PC-3 (cell line): ENCODE measurements around the gene UBALD2. TPM values are rescaled to one million over a fixed set of nuclear protein-coding genes. Genes with fewer than 3 reads are reported as not detected.
"Not testable (repeated sequence)": the region's sequence is repeated elsewhere in the genome, so short reads cannot be mapped to it uniquely, and the experiment has no call there.

Source experiments
- ATAC-seq: fragments of 200-7000 bp; cut with Tn5 transposase; 2 replicates; pipeline ENCODE4 v1.9.1; 2020; ENCODE audit warnings: mild to moderate bottlenecking, moderate library complexity
- BruUV-seq: library from RNA; stranded (reverse); fragments of 400-500 nt; replicated peaks from 2 replicates; lab custom pipeline; 2021; lab: Mats Ljungman, UMichigan
- CTCF ChIA-PET: fragments of 300-600 bp; sonication (Branson Sonifier 250); formaldehyde crosslinking; loops from one replicate; lab custom pipeline; 2022; ENCODE audit warnings: antibody characterized with exemption; lab: Charles Lee
- POLR2A ChIA-PET: fragments of 300-600 bp; sonication (Branson Sonifier 250); formaldehyde crosslinking; loops from one replicate; lab custom pipeline; 2022; ENCODE audit warnings: antibody characterized with exemption; ENCODE audit not compliant: unreplicated experiment; lab: Charles Lee
- DNase-seq: peaks from one replicate; pipeline ENCODE4 v3.0.0-alpha.2; 2015
- H2AFZ ChIP-seq: fragments of 300-600 bp; sonication (generic); 2 replicates; pipeline ENCODE4 v1.6.0; 2016; ENCODE audit warnings: antibody characterized with exemption, low read length
- H3F3A ChIP-seq: fragments of 300-600 bp; sonication (generic); one replicate; pipeline ENCODE4 v1.6.0; 2017; ENCODE audit warnings: antibody characterized with exemption, low read length, control low read depth, mild to moderate bottlenecking; ENCODE audit not compliant: unreplicated experiment
- H3K27ac ChIP-seq: fragments of 300-600 bp; sonication (generic); 2 replicates; pipeline ENCODE4 v1.5.1; 2016; ENCODE audit warnings: mild to moderate bottlenecking, low read length
- H3K27me3 ChIP-seq: fragments of 300-600 bp; sonication (generic); 2 replicates; pipeline ENCODE4 v1.6.1; 2016; ENCODE audit warnings: low read length, mixed read lengths
- H3K36me3 ChIP-seq: fragments of 300-600 bp; sonication (generic); 2 replicates; pipeline ENCODE4 v1.6.1; 2016; ENCODE audit warnings: low read depth, mixed run types, low read length, mixed read lengths
- H3K4me1 ChIP-seq: fragments of 300-600 bp; sonication (generic); 2 replicates; pipeline ENCODE4 v1.5.1; 2016; ENCODE audit warnings: low read length; ENCODE audit not compliant: insufficient read depth
- H3K4me2 ChIP-seq: fragments of 300-600 bp; sonication (generic); 2 replicates; pipeline ENCODE4 v1.6.0; 2016; ENCODE audit warnings: low read length
- H3K4me3 ChIP-seq: fragments of 300-600 bp; sonication (generic); 2 replicates; pipeline ENCODE4 v1.5.1; 2016; ENCODE audit warnings: mild to moderate bottlenecking, low read length, mixed read lengths
- H3K79me2 ChIP-seq: fragments of 300-600 bp; sonication (generic); 2 replicates; pipeline ENCODE4 v1.6.1; 2017; ENCODE audit warnings: low read length, mixed read lengths
- H3K9ac ChIP-seq: fragments of 300-600 bp; sonication (generic); 2 replicates; pipeline ENCODE4 v1.6.0; 2016; ENCODE audit warnings: mild to moderate bottlenecking, low read length
- H3K9me2 ChIP-seq: fragments of 300-600 bp; sonication (generic); replicated peaks from 2 replicates; pipeline ENCODE4 v1.6.1; 2016; ENCODE audit warnings: mixed run types, low read length, mixed read lengths
- H3K9me3 ChIP-seq: fragments of 300-600 bp; sonication (generic); 2 replicates; pipeline ENCODE4 v1.6.1; 2016; ENCODE audit warnings: low read length, mixed read lengths
- H4K20me1 ChIP-seq: fragments of 300-600 bp; sonication (generic); 2 replicates; pipeline ENCODE4 v1.6.1; 2016; ENCODE audit warnings: low read length, mixed read lengths
- EZH2 ChIP-seq: fragments of 300-600 bp; sonication (generic); IDR thresholded peaks from one replicate; pipeline ENCODE4 v1.6.1; 2017; ENCODE audit warnings: antibody characterized with exemption, mild to moderate bottlenecking, low read length; ENCODE audit not compliant: unreplicated experiment
- EZH2phosphoT487 ChIP-seq: fragments of 300-600 bp; sonication (generic); IDR thresholded peaks from 2 replicates; pipeline ENCODE4 v1.6.1; 2018; ENCODE audit warnings: mild to moderate bottlenecking, antibody characterized with exemption, low read length, borderline replicate concordance
- intact Hi-C: fragments of 100-400 bp; cut with micrococcal nuclease; formaldehyde crosslinking; loops from 2 replicates; pipeline ENCODE4 v1.9.0; 2023
- total RNA-seq: library from RNA; depleted of rRNA; stranded (reverse); fragments of >200 nt; gene quantifications from 2 replicates; pipeline ENCODE4 v1.2.3, GENCODE V29; 2014
- TF ChIP-seq, protein P1 (sequence below): fragments of 300-600 bp; sonication (generic); conservative IDR thresholded peaks from 2 replicates; pipeline ENCODE4 v1.5.1; 2017; ENCODE audit warnings: antibody characterized with exemption, low read depth, mild to moderate bottlenecking, low read length

The UBALD2 gene
- total RNA-seq, 1 experiment from 2014 or later, result 59.5 TPM

DNA sequence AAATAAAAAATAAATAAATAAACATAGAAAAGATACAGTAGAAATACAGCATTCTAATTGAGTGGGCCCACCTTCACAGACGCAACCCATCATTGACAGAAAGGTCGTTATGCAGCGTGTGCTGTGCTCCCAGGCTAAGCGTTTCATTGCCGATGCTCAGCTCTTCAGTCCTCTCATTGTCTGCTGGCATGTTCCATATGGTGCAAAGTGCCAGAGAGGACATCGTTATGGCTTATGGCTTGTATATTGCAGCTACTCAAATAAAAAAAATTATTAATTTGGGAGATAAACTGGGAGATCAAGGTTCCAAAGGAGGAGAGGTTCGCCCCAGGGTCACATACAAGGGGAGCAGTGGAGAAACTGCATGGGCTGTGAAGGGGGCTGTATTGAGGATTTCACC, 11.3 kb upstream of the UBALD2 start:
- H3K27me3 ChIP-seq, result no peaks in the 10 kb centered on the region
- BruUV-seq, result no TSS peak
- CTCF ChIA-PET, result no interaction called here
- no peak for DNase-seq
- H3K4me3 ChIP-seq, result no peak overlapping the region
- no peak for ATAC-seq
- intact Hi-C loops, result no loop called here
- no peaks in the 10 kb centered on the region for H3K9me2 ChIP-seq
- no peaks in the 10 kb centered on the region for H3K79me2 ChIP-seq
- peaks cover 10% of the 10 kb centered on the region for H3F3A ChIP-seq
- no peaks in the 10 kb centered on the region for H3K36me3 ChIP-seq
- peaks cover 28% of the 10 kb centered on the region for H3K4me1 ChIP-seq
- H3K9me3 ChIP-seq, result no peaks in the 10 kb centered on the region
- POLR2A ChIA-PET, result interaction anchor here (0.6 to 0.7 kb wide), 2 partner anchors 9 to 11 kb away, joined by 3 to 4 read pairs; no protein-coding TSS in a partner anchor
- no peak overlapping the region for H3K9ac ChIP-seq
- TF ChIP-seq, protein P1, sequence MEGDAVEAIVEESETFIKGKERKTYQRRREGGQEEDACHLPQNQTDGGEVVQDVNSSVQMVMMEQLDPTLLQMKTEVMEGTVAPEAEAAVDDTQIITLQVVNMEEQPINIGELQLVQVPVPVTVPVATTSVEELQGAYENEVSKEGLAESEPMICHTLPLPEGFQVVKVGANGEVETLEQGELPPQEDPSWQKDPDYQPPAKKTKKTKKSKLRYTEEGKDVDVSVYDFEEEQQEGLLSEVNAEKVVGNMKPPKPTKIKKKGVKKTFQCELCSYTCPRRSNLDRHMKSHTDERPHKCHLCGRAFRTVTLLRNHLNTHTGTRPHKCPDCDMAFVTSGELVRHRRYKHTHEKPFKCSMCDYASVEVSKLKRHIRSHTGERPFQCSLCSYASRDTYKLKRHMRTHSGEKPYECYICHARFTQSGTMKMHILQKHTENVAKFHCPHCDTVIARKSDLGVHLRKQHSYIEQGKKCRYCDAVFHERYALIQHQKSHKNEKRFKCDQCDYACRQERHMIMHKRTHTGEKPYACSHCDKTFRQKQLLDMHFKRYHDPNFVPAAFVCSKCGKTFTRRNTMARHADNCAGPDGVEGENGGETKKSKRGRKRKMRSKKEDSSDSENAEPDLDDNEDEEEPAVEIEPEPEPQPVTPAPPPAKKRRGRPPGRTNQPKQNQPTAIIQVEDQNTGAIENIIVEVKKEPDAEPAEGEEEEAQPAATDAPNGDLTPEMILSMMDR, result no peak
- no peak for TF ChIP-seq EZH2
- no peak for TF ChIP-seq EZH2phosphoT487
- H2AFZ ChIP-seq, result no peak overlapping the region
- no peak overlapping the region for H3K27ac ChIP-seq
- H4K20me1 ChIP-seq, result no peaks in the 10 kb centered on the region
- no peak overlapping the region for H3K4me2 ChIP-seq

GRCh38 chr17:76254275-76254674, 10.9 kb upstream of the UBALD2 start:
- TF ChIP-seq EZH2 (no peak), EZH2phosphoT487 (no peak)
- TF ChIP-seq, protein P1, result no peak
- no peak overlapping the region for H3K4me2 ChIP-seq
- POLR2A ChIA-PET, result interaction anchor here (0.6 kb wide), 2 partner anchors 10 to 11 kb away, joined by 4 read pairs; no protein-coding TSS in a partner anchor

GRCh38 chr17:76255801-76256429, 9.2 kb upstream of the UBALD2 start:
- no peak for DNase-seq
- no peaks in the 10 kb centered on the region for H4K20me1 ChIP-seq
- no peak for ATAC-seq
- TF ChIP-seq EZH2phosphoT487 (no peak), EZH2 (no peak)
- TF ChIP-seq, protein P1, result no peak
- CTCF ChIA-PET, result no interaction called here
- H2AFZ ChIP-seq, result no peak overlapping the region
- H3K4me2 ChIP-seq, result no peak overlapping the region
- H3K79me2 ChIP-seq, result no peaks in the 10 kb centered on the region
- no peak overlapping the region for H3K9ac ChIP-seq
- BruUV-seq, result no TSS peak
- no peak overlapping the region for H3K27ac ChIP-seq
- POLR2A ChIA-PET, result no interaction called here
- H3K27me3 ChIP-seq, result no peaks in the 10 kb centered on the region
- H3F3A ChIP-seq, result peaks cover 10% of the 10 kb centered on the region
- H3K4me3 ChIP-seq, result no peak overlapping the region
- H3K4me1 ChIP-seq, result peaks cover 31% of the 10 kb centered on the region
- H3K9me2 ChIP-seq, result no peaks in the 10 kb centered on the region
- intact Hi-C loops, result no loop called here
- no peaks in the 10 kb centered on the region for H3K9me3 ChIP-seq
- H3K36me3 ChIP-seq, result no peaks in the 10 kb centered on the region

More at GRCh38 chr17:76254275-76254674, 10.9 kb upstream of the UBALD2 start:
- Histone ChIP-seq H3K4me1 (peaks cover 31% of the 10 kb centered on the region), H3K9ac (no peak overlapping the region), H3K27me3 (no peaks in the 10 kb centered on the region), H3K9me3 (no peaks in the 10 kb centered on the region), H3K27ac (no peak overlapping the region), H2AFZ (no peak overlapping the region), H3F3A (peaks cover 10% of the 10 kb centered on the region), H3K9me2 (no peaks in the 10 kb centered on the region), H3K36me3 (no peaks in the 10 kb centered on the region), H4K20me1 (no peaks in the 10 kb centered on the region), H3K4me3 (no peak overlapping the region), H3K79me2 (no peaks in the 10 kb centered on the region)
- ATAC-seq, result no peak
- CTCF ChIA-PET, result no interaction called here
- BruUV-seq, result no TSS peak
- no peak for DNase-seq
- intact Hi-C loops, result no loop called here

GRCh38 chr17:76256430-76257050, 8.6 kb upstream of the UBALD2 start:
- POLR2A ChIA-PET, CTCF ChIA-PET, BruUV-seq: not testable (repeated sequence)

More at GRCh38 chr17:76256430-76257050, 8.6 kb upstream of the UBALD2 start:
- H3K27ac ChIP-seq, H3K79me2 ChIP-seq, H3K9ac ChIP-seq, H3F3A ChIP-seq, H3K4me2 ChIP-seq, H4K20me1 ChIP-seq, H3K4me3 ChIP-seq, H3K9me3 ChIP-seq, DNase-seq, ATAC-seq, H3K27me3 ChIP-seq, H3K9me2 ChIP-seq, H2AFZ ChIP-seq, H3K36me3 ChIP-seq, intact Hi-C loops: not testable (repeated sequence)
- peaks cover 25% of the 10 kb centered on the region for H3K4me1 ChIP-seq
